COLO668 (cell line): Measurements from ENCODE around the gene AKAP9.
A peak's percentile ranks its signal among the peaks of the same experiment; 100 is the strongest.
"Not testable (repeated sequence)": the region's sequence is repeated elsewhere in the genome, so short reads cannot be mapped to it uniquely, and the experiment has no call there.

Experiments
- DNase-seq: peaks from one replicate; lab custom pipeline; 2025; ENCODE audit not compliant: unreplicated experiment; lab: John Stamatoyannopoulos, UW

AKAP9 gene

DNA sequence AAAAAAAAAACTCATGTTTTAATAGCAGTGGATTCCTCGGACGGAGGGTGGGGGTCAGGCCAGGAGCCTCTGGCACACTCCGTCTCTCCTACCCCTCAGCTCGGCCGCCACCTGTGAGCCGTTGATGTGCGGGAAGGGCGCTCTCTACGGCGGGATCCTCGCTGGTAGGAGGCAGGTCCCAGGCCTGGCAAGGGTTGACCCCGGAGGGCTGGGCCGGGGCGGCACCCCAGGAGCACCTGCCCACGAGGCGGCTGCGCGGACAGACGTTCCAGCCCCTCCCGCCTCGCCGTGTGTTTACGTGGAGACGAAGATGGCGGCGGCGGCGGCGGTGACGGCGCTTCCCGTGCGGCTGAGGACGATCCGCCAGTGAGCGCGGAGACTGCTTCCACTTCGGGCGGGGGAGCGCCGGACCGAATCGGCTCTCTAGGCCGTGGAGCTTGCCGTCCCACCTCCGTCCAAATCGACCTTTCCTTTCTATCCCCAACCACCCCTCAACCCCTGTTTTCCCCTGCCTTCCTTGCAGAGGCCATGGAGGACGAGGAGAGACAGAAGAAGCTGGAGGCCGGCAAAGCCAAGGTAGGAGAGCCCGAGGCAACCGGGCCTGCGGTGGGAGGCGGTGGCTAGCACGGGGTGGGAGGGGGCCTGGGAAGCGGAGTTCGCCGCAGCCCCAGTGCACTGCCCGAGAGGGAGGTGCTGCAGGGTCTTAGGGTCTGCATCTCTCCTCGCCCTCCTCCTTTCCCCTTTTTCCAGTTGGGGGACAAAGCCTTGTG, at the start of gene AKAP9:
TSS of gene AKAP9 (plus strand) at position 291 of the 770 bp plus-strand sequence. CDS start at position 529, 238 bp downstream.
- peak; percentile 95 for DNase-seq

DNA sequence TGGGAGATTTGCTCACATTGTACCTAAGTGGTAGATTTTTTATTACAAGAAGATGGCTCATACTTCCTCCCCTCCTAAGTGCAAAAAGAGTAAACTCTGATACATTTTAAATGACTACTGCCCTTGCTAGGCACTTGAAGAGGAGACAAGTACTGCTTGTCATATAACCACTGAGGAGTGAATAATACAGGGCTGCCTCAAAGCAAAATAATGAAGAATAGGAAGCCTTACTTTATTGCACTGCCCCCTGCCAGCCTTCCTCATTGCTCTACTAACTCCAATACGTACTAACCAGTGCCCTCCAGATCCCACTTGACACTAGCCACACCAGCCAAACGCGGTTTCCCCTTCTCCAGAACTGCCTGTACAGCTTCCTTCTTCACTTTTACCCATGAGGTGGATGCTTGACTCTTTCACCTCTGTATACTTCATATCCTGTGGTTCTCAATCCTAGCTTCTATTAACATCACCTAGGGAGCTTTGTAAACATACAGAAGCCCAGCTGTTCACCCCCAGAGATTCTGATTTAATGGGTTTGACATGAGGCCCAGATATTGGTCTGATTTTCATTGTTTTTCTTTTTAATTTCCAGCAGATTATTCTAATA, 48.5 kb upstream of the AKAP9 start:
- DNase-seq: no peak

DNA sequence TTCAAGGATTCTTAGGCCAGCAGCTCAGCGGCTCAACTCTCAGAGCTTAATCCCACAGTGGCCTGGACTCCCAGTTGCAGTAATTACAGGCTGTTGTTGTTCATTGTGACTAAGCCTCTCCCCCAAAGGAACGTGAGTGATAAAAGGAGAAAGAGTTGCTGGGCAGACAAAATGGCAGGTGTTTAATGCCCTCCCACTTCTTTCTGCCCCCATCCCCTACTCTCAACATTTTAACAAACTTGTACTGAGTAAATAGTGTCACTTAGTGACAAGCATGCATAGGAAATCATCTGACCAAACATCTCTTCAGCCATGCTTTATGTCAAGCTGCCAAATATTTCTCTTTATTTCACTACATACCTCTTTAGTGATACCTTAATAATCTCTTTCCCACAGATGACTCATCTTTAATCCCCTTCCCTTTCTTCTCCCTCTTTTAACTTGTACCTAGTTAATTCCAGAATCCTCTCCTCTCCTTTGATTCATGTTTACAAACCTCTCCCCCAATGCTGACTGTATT, 47.8 kb upstream of the AKAP9 start:
- no peak for DNase-seq

DNA sequence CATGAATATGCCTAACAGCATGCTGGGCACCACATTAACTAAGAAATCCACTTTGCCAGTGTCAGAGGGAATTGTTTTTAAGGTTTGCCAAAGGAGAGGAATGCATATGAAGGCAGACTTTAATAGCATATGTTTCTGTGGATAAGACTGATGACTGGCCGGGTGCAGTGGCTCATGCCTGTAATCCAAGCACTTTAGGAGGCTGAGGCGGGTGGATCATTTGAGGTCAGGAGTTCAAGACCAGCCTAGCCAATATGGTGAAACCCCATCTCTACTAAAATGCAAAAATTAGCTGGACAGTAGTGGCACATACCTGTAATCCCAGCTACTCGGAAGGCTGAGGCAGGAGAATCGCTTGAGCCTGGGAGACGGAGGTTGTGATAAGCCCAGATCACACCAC, 47.0 kb upstream of the AKAP9 start:
- not testable (repeated sequence) for DNase-seq

DNA sequence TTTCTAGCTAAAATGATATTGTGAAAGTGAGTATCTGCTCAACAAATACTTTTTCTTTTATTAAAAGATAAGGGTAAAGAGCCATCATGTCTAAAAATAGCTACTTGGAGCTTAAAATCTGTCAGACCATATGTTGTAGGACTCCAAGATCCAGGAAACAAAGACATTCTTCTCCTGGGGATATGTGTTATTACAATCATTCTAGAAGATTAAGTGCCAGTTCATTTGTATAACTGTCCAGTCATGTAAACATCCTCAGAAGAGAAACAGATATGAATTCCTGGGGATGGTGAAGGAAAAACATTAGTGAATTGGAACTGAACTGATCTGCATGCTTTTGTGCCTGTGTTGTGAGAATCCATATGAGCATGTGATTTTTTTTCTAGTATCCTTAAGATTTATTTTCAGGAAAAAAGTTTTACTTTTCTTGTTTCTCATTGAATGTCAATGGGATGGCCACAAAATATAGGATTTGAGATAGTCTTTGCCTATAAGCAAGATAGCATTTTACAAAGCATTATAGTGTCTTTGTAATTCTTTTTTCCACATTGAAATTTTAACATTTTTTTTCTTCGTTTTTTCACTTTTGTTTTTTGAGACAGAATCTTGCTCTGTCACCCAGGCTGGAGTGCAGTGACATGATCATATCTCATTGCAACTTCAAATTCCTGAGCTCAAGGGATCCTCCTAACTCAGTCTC, 45.7 kb upstream of the AKAP9 start:
- no peak for DNase-seq

DNA sequence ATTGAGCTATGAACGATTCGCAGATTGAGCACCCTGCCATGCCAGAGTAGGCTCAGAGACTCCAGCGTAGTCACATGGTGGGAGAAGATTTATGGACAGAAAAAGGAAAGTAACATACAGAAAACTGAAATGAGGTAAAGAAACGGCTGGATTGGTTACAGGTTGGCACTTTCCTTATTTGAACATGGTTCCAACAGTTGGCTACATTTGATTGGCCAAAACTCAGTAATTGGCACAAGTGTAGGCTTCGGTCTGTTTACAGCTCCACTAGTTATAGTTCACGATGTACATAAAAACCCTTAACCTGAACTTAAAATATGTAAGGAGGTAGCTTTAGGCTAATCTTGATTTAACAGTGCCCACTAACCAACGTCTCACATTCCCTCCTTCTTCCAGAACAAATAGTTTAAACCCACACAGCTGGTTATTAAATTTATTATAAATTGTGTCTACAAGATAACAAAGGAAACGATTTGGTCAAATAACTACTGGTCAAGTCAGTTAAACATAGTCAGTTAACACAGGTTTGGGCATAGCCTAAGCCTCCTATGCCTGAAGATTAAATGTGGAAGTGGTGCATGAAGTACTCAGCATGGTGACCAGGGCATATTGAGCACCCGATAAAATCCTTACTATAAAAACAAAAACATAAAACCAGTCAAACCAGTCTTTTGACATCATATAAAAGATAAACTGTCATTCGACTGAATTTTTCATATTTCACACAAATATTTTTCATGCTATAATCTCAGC, 42.2 kb upstream of the AKAP9 start:
- no peak for DNase-seq

DNA sequence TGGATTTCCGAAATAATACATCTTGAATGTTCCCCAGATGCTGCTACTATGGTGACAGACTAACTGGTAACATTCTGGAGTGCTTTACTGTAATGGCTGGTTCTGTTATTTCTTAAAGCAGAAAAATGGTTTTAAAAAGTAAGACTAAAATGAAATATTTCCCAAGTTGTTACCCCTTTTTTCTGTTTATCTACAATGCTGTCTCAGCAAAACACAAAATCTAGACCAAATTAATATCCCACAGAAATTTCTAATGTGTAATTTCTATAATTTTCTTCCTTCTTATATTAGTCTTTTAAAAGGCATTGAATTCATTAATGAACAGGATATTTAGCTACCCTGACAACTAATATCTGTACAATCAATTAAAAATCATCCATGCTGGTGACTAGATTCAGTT, 41.1 kb upstream of the AKAP9 start:
- DNase-seq: no peak

DNA sequence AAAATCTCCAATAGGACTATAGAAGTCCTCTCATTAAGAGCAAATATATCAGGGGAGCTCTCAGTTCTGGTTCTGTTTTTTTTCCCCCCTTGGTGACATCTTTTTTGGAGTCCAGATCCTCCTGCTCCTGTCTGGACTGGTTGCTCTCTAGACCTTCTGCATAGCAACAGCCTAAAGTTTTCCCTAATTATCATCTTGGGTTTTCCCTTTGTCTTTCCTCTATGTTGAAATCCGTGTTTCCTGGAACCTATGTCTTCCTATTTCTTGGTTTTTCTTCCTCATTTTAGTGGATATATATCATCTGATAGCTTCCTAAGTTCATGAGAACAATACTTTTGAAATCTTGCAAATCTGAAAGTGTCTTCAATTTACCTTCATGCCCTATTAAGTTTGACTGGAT, 30.5 kb upstream of the AKAP9 start:
- DNase-seq: no peak

DNA sequence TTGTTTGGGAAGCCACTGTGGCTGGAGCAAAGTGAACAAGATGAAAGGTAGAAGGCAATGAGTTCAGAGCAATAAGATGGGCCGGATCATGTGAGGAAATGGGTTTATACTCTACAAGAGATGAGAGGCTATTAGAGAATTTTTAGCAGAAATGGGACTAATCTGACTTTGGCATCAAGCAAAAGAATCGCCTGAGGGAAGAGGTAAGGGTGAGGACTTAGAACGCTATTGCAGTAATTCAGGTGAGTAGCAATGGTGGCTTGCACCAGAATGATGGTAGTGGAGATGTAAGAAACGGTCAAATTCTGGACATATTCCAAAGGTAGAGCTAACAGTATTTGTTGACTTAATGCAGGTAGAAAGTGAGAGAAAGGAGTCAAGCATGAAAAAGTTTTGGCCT, 29.5 kb upstream of the AKAP9 start:
- no peak for DNase-seq

DNA sequence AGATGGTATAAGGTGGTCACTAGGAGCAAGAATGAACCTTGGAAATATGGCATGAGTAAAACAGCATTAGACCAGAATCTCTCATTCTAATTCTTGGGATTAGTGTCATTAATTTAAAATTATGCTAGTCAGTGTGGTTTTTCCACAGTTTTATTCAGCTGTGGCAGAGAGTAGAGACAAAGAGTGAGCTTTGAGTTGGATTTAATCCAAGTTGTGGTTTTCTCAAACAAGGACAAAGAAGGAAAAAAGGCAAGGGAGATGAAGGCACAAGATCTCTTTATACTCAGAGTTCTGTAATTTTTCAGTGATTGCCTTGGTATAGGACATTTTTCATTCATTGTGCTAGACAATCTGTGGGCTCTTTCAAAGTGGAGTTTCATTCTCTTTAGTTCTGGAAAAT, 28.2 kb upstream of the AKAP9 start:
- no peak for DNase-seq

DNA sequence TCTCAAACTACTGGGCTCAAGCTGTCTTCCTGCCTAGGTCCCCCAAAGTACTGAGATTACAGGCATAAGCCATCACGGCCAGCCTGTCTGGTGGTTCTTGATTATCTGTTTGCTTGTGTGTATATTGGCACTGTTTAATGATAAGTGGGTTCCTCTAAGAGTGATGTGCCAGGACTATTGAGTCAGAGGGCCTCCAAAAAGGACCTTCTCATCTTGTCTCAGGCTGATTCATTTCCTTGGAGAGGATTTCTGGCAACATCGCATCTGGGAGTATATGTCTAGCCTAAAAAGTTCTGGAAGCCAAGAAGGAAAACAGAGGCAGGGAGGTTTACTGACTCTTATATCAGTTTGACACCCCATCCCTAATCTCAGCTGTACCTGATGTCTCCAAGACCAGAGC, 27.1 kb upstream of the AKAP9 start:
- no peak for DNase-seq

DNA sequence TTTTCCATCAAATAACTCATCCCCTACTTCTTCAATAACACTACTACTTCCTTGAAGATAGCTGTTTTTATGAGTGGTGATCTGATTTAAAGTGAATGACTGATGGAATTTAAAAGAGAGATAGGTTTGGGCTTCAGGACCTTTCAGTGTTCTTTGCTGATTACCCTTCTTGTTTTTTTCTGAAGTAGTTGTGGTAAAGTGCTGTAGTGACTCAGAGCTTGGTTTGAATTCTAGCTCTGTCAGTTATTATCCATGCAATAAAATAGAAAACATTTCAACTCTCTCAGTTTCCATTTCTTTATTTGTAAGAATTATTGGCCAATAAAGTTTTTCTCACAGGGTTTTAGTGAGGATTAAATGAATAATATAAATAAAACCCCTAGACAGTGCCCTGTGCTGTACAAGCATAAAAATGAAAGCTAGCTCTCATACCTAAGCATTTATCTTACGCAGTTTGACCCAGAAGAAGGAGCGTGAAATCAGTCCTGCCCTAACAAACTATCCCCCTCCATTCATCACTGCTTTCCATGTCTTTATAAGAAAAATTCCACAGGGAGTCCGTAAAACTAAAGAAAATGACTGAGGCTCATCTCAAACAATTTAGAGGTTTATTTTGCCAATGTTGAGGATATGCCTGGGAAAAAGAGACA, 25.1 kb upstream of the AKAP9 start:
- DNase-seq: no peak

DNA sequence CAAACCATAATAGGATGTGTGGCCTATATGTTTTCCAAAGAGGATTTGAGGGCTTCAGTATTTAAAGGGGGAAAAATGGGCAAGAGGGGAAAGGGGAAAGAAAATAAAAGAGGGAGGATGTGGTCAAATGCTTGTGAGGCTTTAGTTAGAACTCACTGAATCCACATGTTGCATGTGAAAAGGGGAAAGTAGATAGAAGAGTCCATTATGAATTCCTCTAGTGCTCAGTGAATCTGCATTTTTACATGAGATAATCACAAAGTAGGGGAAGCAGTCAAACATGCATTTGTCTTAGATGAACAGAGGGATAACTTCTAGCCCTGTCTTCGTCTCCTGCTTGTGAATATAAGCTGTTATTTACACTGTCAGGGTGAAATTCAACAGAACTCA, 24.6 kb upstream of the AKAP9 start:
- DNase-seq: no peak

DNA sequence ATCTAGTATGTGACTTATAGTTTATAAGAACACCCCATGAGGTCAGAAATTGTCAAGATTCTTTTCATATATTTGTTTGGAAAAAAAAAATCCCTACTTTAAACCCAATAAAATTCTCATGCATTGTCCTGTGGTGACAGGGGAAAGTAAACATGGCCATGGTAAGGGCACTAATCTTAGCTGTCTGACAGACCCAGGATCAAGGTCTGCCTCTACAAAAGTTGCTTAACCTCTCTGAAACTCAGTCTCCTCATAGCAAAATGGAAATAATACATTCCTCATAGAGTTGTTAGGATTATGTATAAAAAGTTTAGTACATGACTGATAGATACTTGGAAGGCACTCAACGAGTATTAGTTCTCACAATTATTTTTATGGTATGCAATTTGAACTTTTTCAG, 22.3 kb upstream of the AKAP9 start:
- DNase-seq: no peak

DNA sequence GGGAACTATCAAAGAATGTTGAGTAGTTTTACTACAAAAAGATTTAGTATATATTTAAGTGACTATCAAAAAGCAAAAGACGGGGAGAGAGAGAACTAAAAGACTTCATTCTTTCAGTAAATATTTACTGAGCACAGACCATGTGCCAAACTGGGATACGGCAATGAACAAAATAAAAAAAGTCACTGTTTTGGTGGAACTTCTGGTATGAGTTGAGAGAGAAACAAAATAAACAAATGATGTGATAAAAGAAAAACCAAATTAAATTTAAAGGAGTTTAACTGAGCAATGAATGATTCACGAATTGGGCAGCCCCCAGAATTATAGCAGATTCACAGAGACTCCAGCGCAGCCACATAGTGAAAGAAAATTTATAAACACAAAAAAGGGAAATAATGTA, 17.8 kb upstream of the AKAP9 start:
- no peak for DNase-seq

DNA sequence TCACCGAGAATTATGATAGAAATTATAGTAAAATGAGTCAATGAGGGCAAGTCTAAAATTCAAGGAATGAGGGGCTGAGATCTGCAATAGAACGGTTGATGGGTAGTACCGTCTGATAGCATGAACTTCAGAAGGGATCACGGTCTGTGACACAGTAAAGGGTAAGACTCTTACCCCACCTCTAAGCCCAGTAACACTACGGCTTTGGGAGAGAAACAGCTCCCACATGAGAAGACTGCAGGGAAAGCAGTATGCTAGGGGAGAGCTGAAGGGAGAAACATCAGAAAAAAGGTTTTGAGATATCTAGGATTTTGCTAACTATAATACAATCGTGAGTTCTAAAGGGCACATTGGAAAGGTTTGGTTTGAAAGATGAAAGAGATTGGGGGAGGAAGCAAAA, 12.8 kb upstream of the AKAP9 start:
- DNase-seq: no peak

DNA sequence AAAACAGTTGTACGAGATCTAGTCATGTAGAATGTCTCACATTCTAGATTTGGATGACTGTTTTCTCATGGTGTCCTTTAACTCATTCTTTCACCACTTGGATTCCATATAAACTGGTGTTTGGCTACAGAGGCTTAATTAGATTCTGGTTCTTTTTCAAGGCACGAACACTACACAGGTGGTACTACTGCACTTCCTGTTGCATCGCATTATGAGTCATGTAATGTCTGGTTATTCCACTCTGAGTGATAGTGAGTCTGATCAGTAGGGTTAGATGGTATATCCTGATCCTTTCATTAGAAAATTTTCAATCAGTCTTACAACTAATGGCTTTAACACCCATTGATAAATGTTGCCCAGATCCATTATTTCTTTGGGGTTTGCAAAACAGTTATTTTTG, 11.2 kb upstream of the AKAP9 start:
- no peak for DNase-seq

DNA sequence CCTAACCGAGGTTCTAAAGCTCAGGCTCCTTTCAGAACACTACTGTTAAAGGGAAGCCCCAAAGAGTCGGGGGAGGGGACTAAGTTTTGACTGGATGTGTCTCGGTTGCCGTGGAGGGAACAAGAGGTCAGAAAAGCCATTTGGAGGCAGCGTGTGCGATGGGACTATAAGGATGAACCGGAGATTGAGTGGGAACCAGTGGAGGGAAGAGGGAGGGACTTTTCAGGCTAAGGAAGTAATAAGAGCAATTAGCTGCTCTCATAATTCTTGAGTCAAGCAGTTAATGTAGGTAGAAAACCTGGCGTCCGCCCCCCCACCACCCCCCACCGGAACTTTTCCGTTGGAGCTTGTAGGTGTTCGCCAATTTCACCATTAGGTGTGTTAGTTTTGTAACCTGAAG, 491 bp upstream of the AKAP9 start:
- peak; percentile 27 for DNase-seq

DNA sequence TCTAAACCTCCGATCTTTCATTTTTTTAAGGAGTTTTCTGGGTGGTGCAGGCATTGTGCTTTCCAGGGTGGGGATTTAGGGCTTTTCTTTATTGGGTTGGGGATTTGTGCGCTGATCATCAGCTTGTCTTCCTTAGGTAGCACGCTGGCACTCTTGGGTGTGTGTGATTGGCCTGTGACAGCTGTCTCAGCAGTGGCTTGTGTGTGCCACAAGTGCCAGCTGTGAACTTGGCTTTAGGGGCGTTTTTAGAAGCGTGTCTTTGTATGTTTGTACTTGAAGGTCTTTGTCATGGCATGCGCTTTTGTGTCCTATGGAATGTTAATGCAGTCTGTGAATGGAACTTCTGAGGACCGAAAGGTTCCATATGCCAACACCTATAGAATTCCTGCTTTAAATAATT, 788 bp downstream of the AKAP9 start:
- peak; percentile 30 for DNase-seq

DNA sequence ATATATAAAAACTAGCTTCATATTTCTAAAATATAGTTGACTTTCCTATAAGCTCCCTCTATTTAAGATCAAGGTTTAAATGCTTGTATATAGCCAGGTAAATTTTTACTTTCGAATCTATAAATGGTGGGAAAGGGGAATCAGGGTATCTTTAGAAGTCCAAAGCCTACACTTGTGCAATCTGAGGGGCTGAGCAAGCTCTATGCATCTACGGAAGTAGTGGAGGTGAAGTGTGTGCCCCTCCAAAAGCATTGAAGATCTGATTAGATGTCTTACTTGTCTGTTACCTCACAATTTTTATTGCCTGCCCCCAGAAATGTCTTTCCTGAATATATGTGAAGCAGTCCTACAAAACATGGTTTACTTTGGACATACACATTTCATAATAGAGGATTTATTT, 1.6 kb downstream of the AKAP9 start:
- no peak for DNase-seq

DNA sequence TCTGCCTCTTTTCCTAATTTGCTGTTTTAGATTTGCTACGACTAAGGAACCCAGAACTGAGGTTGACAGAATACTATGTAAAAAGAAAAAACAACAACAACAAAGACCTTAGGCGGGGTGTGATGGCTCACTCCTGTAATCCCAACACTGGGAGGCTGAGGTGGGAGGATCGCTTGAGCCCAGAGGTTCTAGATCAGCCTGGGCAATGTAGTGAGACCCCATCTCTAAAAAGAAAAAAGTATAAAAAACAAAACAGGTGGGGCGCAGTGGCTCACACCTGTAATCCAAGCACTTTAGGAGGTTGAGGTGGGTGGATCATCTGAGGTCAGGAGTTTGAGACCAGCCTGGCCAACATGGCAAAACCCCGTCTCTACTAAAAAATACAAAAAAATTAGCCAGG, 4.3 kb downstream of the AKAP9 start:
- DNase-seq: not testable (repeated sequence)
